ENCODE results near the gene METTL1. TPM values are rescaled to one million over a fixed set of nuclear protein-coding genes. Genes with fewer than 3 reads are reported as not detected.
"Not testable (repeated sequence)": the region's sequence is repeated elsewhere in the genome, so short reads cannot be mapped to it uniquely, and the experiment has no call there.

Gene METTL1
- 7.1 and 13.8 TPM in 2 replicates for total RNA-seq (2014; rRNA removed; shearing (Covaris generic))

GRCh38 chr12:57771873-57772428 is at the start of gene METTL1:
Gene METTL1 (minus strand): TSS chr12:57772105. CDS start chr12:57772083, 22 bp downstream.
- peaks cover 7% of the 10 kb centered on the region for H3K27me3 ChIP-seq (ENCODE audit: control insufficient read depth, insufficient read depth, low read length)

GRCh38 chr12:57821015-57821414 is 49.1 kb upstream of the METTL1 start:
- not testable (repeated sequence) for H3K4me3 ChIP-seq (ENCODE audit: insufficient read depth, low read depth, low read length); H3K27me3 ChIP-seq (ENCODE audit: control insufficient read depth, insufficient read depth, low read length); DNase-seq
- H3K36me3 ChIP-seq (replicated peaks; ENCODE audit: control insufficient read depth, insufficient read depth, low read length), result peaks cover 33% of the 10 kb centered on the region

More at GRCh38 chr12:57771873-57772428, at the start of gene METTL1:
- peaks cover 16% of the 10 kb centered on the region for H3K36me3 ChIP-seq (replicated peaks; ENCODE audit: control insufficient read depth, insufficient read depth, low read length)
- H3K4me3 ChIP-seq (ENCODE audit: insufficient read depth, low read depth, low read length), result peak within 1 kb of the TSS; percentile 75
- peak; percentile 96 for DNase-seq

DNA sequence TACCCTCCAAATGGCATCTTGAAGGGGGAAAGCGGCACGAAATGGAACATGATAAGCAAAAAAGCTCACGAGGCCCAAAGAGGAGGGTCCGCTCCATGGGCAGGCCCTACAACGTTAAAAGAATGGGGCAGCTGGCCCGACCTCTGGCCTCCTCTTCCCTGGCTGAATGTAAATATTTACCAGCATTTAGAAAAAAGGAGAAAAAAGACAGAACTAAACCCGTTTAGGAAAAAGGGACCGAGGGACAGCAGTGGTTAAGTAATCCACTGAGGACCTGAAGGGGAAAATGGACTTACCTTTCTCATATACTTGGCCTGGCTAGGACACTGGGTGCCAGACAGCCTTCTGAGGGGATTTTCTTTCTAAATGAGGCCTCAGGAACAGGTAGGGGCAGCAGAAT is 48.2 kb upstream of the METTL1 start:
- peaks cover 26% of the 10 kb centered on the region for H3K36me3 ChIP-seq (replicated peaks; ENCODE audit: control insufficient read depth, insufficient read depth, low read length)
- H3K4me3 ChIP-seq (ENCODE audit: insufficient read depth, low read depth, low read length); H3K27me3 ChIP-seq (ENCODE audit: control insufficient read depth, insufficient read depth, low read length); DNase-seq: not testable (repeated sequence)

- not testable (repeated sequence) for H3K4me3 ChIP-seq (ENCODE audit: insufficient read depth, low read depth, low read length); H3K36me3 ChIP-seq (replicated peaks; ENCODE audit: control insufficient read depth, insufficient read depth, low read length); H3K27me3 ChIP-seq (ENCODE audit: control insufficient read depth, insufficient read depth, low read length); DNase-seq
Measured at GRCh38 chr12:57817990-57818331, 46.1 kb upstream of the METTL1 start.

- Histone ChIP-seq H3K27me3 (ENCODE audit: control insufficient read depth, insufficient read depth, low read length) (no peaks in the 10 kb centered on the region), H3K4me3 (ENCODE audit: insufficient read depth, low read depth, low read length) (no peak overlapping the region), H3K36me3 (replicated peaks; ENCODE audit: control insufficient read depth, insufficient read depth, low read length) (peaks cover 2% of the 10 kb centered on the region; the same call in 1 of the 2 replicates)
- no peak for DNase-seq
Measured at GRCh38 chr12:57817261-57817989, 45.5 kb upstream of the METTL1 start.

DNA sequence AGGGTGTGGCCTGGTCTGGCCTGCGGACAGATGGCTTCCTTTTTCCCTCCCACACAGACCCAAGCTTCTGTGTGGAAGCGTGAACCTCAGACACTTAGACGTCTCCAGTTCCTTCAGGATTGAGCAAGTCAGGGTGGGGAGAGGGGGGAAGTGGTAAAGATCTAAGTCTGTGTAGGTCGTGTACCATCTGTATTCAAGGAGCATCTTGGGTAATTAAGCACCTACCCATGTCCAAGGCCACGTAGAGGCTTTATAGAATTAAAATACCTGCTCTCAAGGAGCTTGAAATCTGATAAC is 44.9 kb upstream of the METTL1 start:
- no peaks in the 10 kb centered on the region for H3K27me3 ChIP-seq (ENCODE audit: control insufficient read depth, insufficient read depth, low read length)
- no peaks in the 10 kb centered on the region for H3K36me3 ChIP-seq (replicated peaks; ENCODE audit: control insufficient read depth, insufficient read depth, low read length)
- DNase-seq, result no peak
- no peak overlapping the region for H3K4me3 ChIP-seq (ENCODE audit: insufficient read depth, low read depth, low read length)

GRCh38 chr12:57816001-57816854 is 44.3 kb upstream of the METTL1 start:
- no peaks in the 10 kb centered on the region for H3K36me3 ChIP-seq (replicated peaks; ENCODE audit: control insufficient read depth, insufficient read depth, low read length)
- no peak overlapping the region for H3K4me3 ChIP-seq (ENCODE audit: insufficient read depth, low read depth, low read length)
- no peak for DNase-seq
- H3K27me3 ChIP-seq (ENCODE audit: control insufficient read depth, insufficient read depth, low read length), result no peaks in the 10 kb centered on the region

- peak; percentile 80 for DNase-seq
- no peaks in the 10 kb centered on the region for H3K27me3 ChIP-seq (ENCODE audit: control insufficient read depth, insufficient read depth, low read length)
- H3K4me3 ChIP-seq (ENCODE audit: insufficient read depth, low read depth, low read length), result no peak overlapping the region
- H3K36me3 ChIP-seq (replicated peaks; ENCODE audit: control insufficient read depth, insufficient read depth, low read length), result no peaks in the 10 kb centered on the region
Measured at GRCh38 chr12:57815177-57816000, 43.5 kb upstream of the METTL1 start.

DNA sequence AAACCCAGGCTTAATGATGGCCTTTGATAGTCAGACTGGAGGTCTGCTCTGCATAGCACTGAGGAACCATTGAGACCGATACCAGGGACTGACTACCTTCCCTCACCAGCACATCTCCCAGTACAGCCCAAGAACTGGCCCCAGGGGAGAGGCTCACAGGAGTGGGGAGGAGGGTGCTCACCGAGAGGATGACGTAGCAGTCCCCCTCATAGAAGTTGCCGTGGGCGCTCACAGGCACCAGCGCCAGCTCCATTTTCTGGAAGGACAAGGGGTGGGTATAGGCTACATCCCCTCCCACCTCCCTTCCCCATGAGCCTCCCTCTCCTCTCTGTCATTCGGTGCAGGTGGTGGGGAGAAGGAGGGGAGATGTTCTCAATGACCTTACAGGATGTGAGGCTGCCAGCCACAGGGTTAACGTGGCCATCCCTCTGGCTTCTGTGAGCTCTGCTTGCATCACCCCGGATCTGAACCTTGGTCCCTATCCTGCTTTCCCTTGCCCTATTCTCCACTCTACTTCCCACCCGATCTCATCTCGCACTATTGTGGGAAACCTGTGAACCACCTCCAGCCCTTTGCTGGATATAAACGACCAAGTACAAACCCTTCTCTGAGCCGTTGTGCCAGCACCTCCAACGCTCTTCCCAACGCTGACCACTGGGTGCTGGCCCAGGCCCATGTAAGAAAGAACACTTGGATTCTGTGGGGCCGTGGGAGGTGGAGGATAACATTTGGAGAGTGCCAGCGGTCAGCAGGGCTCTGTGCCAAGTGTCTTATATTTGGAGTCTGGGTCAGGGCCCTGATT is 42.3 kb upstream of the METTL1 start:
- Histone ChIP-seq H3K27me3 (ENCODE audit: control insufficient read depth, insufficient read depth, low read length) (no peaks in the 10 kb centered on the region), H3K4me3 (ENCODE audit: insufficient read depth, low read depth, low read length) (no peak overlapping the region), H3K36me3 (replicated peaks; ENCODE audit: control insufficient read depth, insufficient read depth, low read length) (no peaks in the 10 kb centered on the region)
- DNase-seq, result no peak

DNA sequence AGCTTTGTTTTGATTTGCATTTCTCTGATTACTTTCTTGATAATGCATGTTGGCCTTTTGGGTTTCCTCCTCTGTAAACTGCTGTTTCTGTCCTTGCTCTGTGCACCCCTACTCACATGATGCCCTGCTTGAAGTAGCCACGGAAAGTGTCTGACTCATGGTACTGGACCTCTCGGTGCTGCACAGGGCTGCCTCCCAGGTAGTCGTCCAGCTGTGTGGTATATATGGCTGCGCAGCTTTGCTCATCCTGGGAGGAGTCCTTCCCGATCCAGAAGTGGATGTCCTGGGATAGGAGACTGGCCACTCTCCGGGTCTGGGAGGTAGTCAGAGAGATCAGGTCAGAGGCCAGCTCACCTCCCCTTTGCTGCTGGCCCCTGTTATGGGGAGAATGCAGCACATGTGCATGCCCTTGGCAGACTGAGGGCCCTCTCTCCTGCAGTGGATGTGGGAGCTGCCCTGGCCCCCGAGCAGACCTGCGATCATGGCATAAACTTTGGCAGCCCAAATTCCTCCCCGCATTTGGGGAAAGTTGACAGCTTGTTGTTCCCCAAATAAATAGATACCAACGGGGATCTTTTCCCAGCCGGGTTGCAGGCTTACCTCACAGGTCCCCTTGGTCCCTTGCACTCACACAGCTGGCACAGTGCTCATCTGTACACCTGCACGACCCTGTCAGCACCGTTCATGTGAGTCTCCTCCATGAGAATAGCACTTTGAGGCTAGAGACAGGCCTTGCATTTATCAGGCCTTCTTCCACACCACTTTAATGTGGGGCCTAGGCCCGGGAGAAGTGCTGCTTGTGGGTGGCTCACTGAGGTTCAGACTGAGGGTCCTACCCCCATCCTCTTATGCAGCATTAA is 41.4 kb upstream of the METTL1 start:
- DNase-seq, result no peak
- no peaks in the 10 kb centered on the region for H3K36me3 ChIP-seq (replicated peaks; ENCODE audit: control insufficient read depth, insufficient read depth, low read length)
- no peak overlapping the region for H3K4me3 ChIP-seq (ENCODE audit: insufficient read depth, low read depth, low read length)
- no peaks in the 10 kb centered on the region for H3K27me3 ChIP-seq (ENCODE audit: control insufficient read depth, insufficient read depth, low read length)

DNA sequence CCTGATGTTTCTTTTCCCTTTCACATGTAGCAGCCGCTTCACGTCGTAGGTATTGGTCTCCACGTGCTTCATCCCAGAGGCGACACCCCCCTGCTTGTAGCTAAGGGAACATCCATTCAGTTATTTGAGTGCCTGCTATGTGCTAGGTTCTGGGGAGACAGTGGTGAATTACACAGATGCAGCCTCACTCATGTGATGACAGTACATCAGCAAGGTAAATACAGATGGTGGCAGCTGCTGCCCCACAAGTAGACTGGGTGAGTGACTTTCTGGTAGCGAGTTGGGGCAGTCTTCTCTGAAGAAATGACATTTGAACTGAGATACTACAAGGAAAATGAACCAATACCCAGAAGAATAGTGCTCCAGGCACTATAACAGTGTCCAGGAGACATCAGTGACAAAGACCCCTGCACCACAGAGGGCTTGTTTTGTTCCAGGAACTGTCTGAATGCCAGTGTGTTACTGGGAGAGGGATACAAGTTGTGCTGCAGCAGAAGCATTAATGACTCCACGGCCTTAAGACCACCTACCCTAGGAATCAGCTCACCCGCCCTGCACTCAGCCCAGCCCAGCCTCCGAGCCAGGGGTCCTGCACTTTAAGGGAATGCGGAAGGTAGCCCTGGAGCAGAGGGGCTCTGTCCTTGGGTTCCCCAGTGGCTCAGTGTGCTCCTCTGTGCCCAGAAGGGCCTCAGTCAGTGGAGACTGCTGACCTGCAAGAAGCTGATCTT is 39.3 kb upstream of the METTL1 start:
- H3K27me3 ChIP-seq (ENCODE audit: control insufficient read depth, insufficient read depth, low read length), result no peaks in the 10 kb centered on the region
- no peaks in the 10 kb centered on the region; the same call in 1 of the 2 replicates for H3K36me3 ChIP-seq (replicated peaks; ENCODE audit: control insufficient read depth, insufficient read depth, low read length)
- H3K4me3 ChIP-seq (ENCODE audit: insufficient read depth, low read depth, low read length), result no peak overlapping the region
- no peak for DNase-seq

- no peak overlapping the region for H3K4me3 ChIP-seq (ENCODE audit: insufficient read depth, low read depth, low read length)
- DNase-seq, result no peak
- H3K36me3 ChIP-seq (replicated peaks; ENCODE audit: control insufficient read depth, insufficient read depth, low read length), result no peaks in the 10 kb centered on the region; the same call in 1 of the 2 replicates
- H3K27me3 ChIP-seq (ENCODE audit: control insufficient read depth, insufficient read depth, low read length), result no peaks in the 10 kb centered on the region
Measured at GRCh38 chr12:57810450-57810849, 38.5 kb upstream of the METTL1 start.

Measured in H7 (cell line).